Hepatocyte (in vitro differentiated cells): ENCODE data around the gene ZFYVE19. TPM values are rescaled to one million over a fixed set of nuclear protein-coding genes. Genes with fewer than 3 reads are reported as not detected.

Source experiments
- DNase-seq: peaks from one replicate; pipeline ENCODE4 v3.0.0-alpha.2; 2016; ENCODE audit warnings: low spot score
- H2AFZ ChIP-seq: fragments of 200-600 bp; sonication (generic); 2 replicates; pipeline ENCODE4 v1.6.0; 2016; ENCODE audit warnings: antibody characterized with exemption, mild to moderate bottlenecking
- H3K27ac ChIP-seq: fragments of 200-600 bp; sonication (generic); 2 replicates; pipeline ENCODE4 v1.5.1; 2016; ENCODE audit warnings: mild to moderate bottlenecking
- H3K27me3 ChIP-seq: fragments of 200-600 bp; sonication (generic); 2 replicates; pipeline ENCODE4 v1.6.1; 2016
- H3K36me3 ChIP-seq: fragments of 200-600 bp; sonication (generic); replicated peaks from 2 replicates; pipeline ENCODE4 v1.5.1; 2016; ENCODE audit warnings: low read depth; ENCODE audit not compliant: insufficient read depth
- H3K4me1 ChIP-seq: fragments of 200-600 bp; sonication (generic); 2 replicates; pipeline ENCODE4 v1.5.1; 2016; ENCODE audit warnings: mild to moderate bottlenecking, moderate library complexity; ENCODE audit not compliant: insufficient read depth
- H3K4me2 ChIP-seq: fragments of 200-600 bp; sonication (generic); 2 replicates; pipeline ENCODE4 v1.6.0; 2016
- H3K4me3 ChIP-seq: fragments of 200-600 bp; sonication (generic); 2 replicates; pipeline ENCODE4 v1.5.1; 2016; ENCODE audit warnings: mild to moderate bottlenecking
- H3K79me2 ChIP-seq: fragments of 200-600 bp; sonication (generic); 2 replicates; pipeline ENCODE4 v1.6.0; 2017; ENCODE audit warnings: mild to moderate bottlenecking
- H3K9me2 ChIP-seq: fragments of 200-600 bp; sonication (generic); replicated peaks from 2 replicates; pipeline ENCODE4 v1.6.0; 2017; ENCODE audit warnings: mild to moderate bottlenecking; ENCODE audit not compliant: insufficient read depth
- H3K9me3 ChIP-seq: fragments of 200-600 bp; sonication (generic); 2 replicates; pipeline ENCODE4 v1.5.1; 2016; ENCODE audit warnings: low read depth, mild to moderate bottlenecking
- H4K20me1 ChIP-seq: fragments of 200-600 bp; sonication (generic); 2 replicates; pipeline ENCODE4 v1.6.0; 2016; ENCODE audit warnings: mild to moderate bottlenecking; ENCODE audit not compliant: insufficient read depth, poor library complexity, severe bottlenecking
- EZH2 ChIP-seq: fragments of 200-600 bp; sonication (generic); IDR thresholded peaks from 2 replicates; pipeline ENCODE4 v1.6.1; 2016; ENCODE audit warnings: antibody characterized with exemption, mild to moderate bottlenecking, borderline replicate concordance
- EZH2phosphoT487 ChIP-seq: fragments of 200-600 bp; sonication (generic); IDR thresholded peaks from one replicate; pipeline ENCODE4 v1.6.1; 2018; ENCODE audit warnings: antibody characterized with exemption, mild to moderate bottlenecking, low read depth, moderate library complexity; ENCODE audit not compliant: unreplicated experiment, severe bottlenecking
- WGBS: methylation state at CpG from one replicate; pipeline ENCODE4 v1.1.6; 2016; ENCODE audit warnings: low lambda C conversion rate; ENCODE audit errors: missing lambda C conversion rate; 5-methylcytosine and 5-hydroxymethylcytosine counted together
- polyA plus RNA-seq: library from polyadenylated mRNA; unstranded; fragments of >200 nt; fragmentation: Nextera tagmentation; extraction: Ambion mirVana; gene quantifications from 2 replicates; pipeline ENCODE4 v1.2.1, GENCODE V29; 2016
- total RNA-seq: library from RNA; depleted of rRNA; stranded (reverse); fragments of >200 nt; gene quantifications from 2 replicates; pipeline ENCODE4 v1.2.3, GENCODE V29; 2014
- TF ChIP-seq, protein P1 (sequence below): fragments of 200-600 bp; sonication (generic); IDR thresholded peaks from 2 replicates; pipeline ENCODE4 v1.5.1; 2016; ENCODE audit warnings: antibody characterized with exemption, mild to moderate bottlenecking; ENCODE audit not compliant: poor library complexity

The ZFYVE19 gene, protein sequence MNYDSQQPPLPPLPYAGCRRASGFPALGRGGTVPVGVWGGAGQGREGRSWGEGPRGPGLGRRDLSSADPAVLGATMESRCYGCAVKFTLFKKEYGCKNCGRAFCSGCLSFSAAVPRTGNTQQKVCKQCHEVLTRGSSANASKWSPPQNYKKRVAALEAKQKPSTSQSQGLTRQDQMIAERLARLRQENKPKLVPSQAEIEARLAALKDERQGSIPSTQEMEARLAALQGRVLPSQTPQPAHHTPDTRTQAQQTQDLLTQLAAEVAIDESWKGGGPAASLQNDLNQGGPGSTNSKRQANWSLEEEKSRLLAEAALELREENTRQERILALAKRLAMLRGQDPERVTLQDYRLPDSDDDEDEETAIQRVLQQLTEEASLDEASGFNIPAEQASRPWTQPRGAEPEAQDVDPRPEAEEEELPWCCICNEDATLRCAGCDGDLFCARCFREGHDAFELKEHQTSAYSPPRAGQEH
- total RNA-seq (25.6 and 26.4 TPM in 2 replicates), polyA plus RNA-seq (23.8 and 25.4 TPM in 2 replicates)

DNA sequence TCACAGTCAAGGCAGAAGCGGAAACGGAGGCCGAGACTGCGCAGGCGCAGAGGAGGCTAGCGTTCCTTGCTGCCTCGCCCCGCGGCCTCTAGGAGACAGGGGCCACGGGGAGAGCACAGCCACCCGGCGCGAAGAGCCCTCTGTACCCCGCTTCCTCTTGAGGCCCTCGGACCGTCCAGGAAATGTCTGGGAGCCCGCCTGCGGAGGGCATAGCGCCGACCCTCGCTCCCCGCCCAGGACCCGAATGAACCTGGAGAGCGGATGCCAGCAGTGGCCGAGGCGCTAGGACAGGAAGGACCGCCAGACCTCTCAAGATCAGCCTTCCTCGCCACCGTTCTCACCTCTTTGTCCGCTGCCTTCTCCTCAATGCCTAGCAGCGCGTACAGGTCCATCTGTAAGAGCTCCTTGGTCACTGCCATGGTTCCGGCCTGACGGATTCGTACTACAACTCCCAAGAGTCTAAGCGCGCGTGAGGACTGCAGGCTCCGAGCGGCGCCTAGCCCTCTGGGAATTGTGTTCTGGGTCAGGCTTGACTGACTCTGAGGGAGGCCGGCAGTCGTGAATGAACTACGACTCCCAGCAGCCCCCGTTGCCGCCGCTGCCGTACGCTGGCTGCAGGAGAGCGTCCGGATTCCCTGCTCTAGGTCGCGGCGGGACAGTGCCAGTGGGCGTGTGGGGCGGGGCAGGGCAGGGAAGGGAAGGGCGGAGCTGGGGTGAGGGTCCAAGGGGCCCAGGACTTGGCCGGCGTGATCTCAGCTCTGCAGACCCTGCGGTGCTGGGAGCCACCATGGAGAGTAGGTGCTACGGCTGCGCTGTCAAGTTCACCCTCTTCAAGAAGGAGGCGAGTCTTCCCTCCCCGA lies at the start of gene ZFYVE19, which contains the start of gene DNAJC17:
ZFYVE19 (plus strand) TSS at position 62 of the 860 bp plus-strand sequence; CDS start at position 563, 501 bp downstream.
DNAJC17 (minus strand) TSS at position 446 of the 860 bp plus-strand sequence; CDS start at position 419, 27 bp downstream.
- no peaks in the 10 kb centered on the region for H3K27me3 ChIP-seq
- no peaks in the 10 kb centered on the region for H3K36me3 ChIP-seq
- peak within 1 kb of the TSS; percentile 81 for H3K4me2 ChIP-seq
- no peaks in the 10 kb centered on the region for H3K9me3 ChIP-seq
- H3K9me2 ChIP-seq: no peaks in the 10 kb centered on the region
- H3K27ac ChIP-seq: peak within 1 kb of the TSS; percentile 92
- H3K79me2 ChIP-seq: peaks cover 46% of the 10 kb centered on the region
- TF ChIP-seq EZH2phosphoT487 (no peak), EZH2 (no peak)
- TF ChIP-seq, protein P1, sequence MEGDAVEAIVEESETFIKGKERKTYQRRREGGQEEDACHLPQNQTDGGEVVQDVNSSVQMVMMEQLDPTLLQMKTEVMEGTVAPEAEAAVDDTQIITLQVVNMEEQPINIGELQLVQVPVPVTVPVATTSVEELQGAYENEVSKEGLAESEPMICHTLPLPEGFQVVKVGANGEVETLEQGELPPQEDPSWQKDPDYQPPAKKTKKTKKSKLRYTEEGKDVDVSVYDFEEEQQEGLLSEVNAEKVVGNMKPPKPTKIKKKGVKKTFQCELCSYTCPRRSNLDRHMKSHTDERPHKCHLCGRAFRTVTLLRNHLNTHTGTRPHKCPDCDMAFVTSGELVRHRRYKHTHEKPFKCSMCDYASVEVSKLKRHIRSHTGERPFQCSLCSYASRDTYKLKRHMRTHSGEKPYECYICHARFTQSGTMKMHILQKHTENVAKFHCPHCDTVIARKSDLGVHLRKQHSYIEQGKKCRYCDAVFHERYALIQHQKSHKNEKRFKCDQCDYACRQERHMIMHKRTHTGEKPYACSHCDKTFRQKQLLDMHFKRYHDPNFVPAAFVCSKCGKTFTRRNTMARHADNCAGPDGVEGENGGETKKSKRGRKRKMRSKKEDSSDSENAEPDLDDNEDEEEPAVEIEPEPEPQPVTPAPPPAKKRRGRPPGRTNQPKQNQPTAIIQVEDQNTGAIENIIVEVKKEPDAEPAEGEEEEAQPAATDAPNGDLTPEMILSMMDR: no peak
- peak within 1 kb of the TSS; percentile 71 for H3K4me3 ChIP-seq
- H4K20me1 ChIP-seq: no peaks in the 10 kb centered on the region
- WGBS: 3% methylated on average over 53 of the region's 64 CpGs
- H3K4me1 ChIP-seq: peaks cover 5% of the 10 kb centered on the region
- peak; percentile 99 for DNase-seq
- H2AFZ ChIP-seq: peak within 1 kb of the TSS; percentile 86

DNA sequence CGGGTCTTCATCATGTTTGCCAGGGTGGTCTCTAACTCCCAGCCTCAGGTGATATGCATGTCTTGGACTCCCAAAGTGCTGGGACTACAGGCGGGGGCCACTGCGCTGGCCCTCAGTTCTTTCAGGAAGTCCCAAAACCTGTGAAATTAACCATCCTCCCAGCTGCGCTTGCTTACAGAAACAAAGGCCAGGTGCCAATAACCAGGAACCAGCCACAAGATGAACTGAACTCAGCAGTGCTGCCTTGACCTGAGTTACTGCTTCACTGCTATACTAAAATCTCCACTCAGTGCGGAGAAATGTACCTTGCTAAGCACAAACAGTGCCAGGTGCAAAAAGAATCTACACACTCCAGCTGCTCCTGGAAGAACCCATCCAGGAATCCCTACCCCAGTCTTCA lies 46.9 kb upstream of the ZFYVE19 start:
- H3K9me3 ChIP-seq: no peaks in the 10 kb centered on the region
- no peaks in the 10 kb centered on the region for H3K9me2 ChIP-seq
- peaks cover 21% of the 10 kb centered on the region for H3K4me1 ChIP-seq
- no peak for DNase-seq
- no peak overlapping the region for H2AFZ ChIP-seq
- H3K4me3 ChIP-seq: no peak overlapping the region
- TF ChIP-seq, protein P1: no peak
- TF ChIP-seq EZH2phosphoT487 (no peak), EZH2 (no peak)
- WGBS: 99% methylated on average over 5 of the region's 5 CpGs
- H3K27me3 ChIP-seq: no peaks in the 10 kb centered on the region
- H3K4me2 ChIP-seq: no peak overlapping the region
- H3K36me3 ChIP-seq: no peaks in the 10 kb centered on the region
- no peaks in the 10 kb centered on the region for H4K20me1 ChIP-seq
- no peak overlapping the region for H3K27ac ChIP-seq
- no peaks in the 10 kb centered on the region for H3K79me2 ChIP-seq

DNA sequence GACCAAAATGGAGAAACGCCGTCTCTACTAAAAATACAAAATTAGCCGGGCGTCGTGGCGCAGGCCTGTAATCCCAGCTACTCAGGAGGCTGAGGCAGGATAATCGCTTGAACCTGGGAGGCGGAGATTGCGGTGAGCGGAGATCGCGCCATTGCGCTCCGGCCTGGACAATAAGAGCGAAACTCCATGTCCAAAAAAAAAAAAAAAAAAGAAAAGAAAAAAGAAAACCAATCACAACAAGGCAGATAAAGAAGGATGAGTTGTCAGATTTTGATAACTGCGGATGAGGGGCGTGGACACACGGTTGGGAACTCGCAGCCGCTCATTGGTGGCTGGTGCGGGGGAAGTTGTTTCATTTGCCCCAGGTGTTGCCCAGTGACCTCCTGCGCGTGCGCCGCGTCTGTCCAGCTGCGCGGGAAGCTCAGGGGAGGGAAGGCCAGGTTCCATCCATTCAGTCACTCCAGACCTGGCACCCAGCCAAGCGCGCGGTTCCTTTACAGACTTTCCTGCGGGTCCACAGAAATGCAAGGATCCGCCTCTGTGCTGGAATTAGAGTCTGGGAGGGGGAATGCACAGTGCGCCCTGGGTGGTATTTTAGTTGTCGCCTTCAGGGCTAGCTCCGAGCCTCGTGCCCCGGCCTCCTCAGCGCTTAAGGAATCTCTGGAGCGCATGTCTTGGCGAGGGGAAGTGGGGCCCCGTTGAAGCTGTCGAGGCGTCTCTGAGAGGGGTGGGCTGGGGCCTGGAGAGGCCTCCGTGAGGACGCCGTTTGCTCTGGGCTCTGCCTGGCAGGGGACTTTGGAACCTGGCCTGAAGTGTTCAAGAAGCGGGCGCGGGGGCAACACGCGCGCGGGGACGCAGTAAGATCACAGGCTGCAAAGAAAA lies 43.7 kb upstream of the ZFYVE19 start:
- Histone ChIP-seq H3K36me3 (no peaks in the 10 kb centered on the region), H3K9me3 (no peaks in the 10 kb centered on the region), H4K20me1 (no peaks in the 10 kb centered on the region), H3K4me2 (peak overlapping the region; percentile 93), H3K4me3 (peak overlapping the region; percentile 37), H3K4me1 (peaks cover 24% of the 10 kb centered on the region), H3K27ac (peak overlapping the region; percentile 97), H3K79me2 (no peaks in the 10 kb centered on the region), H3K9me2 (no peaks in the 10 kb centered on the region), H3K27me3 (no peaks in the 10 kb centered on the region), H2AFZ (peak overlapping the region; percentile 84)
- no peak for TF ChIP-seq EZH2phosphoT487
- TF ChIP-seq, protein P1: no peak
- TF ChIP-seq EZH2: no peak
- 49% methylated on average over 52 of the region's 55 CpGs for WGBS
- DNase-seq: peak; percentile 74
